Effector memory CD8-positive, alpha-beta T cell (primary cell): ENCODE results near the gene PKP3.
"Not testable (repeated sequence)": the region's sequence is repeated elsewhere in the genome, so short reads cannot be mapped to it uniquely, and the experiment has no call there.

Experiments
- ATAC-seq: fragments of 150-1000 bp; cut with Tn5 transposase; replicated peaks from 2 replicates; pipeline ENCODE4 v1.10.0; 2021; ENCODE audit warnings: mild to moderate bottlenecking, moderate library complexity
- DNase-seq, 3 experiments: peaks; one replicate each; pipeline ENCODE4 v3.0.0; 2021
- H3K27ac Mint-ChIP-seq, 2 donors: one replicate each; pipeline ENCODE4 v1.8.0; 2022; ENCODE audit warnings: mild to moderate bottlenecking in 2 of 2, mixed read lengths in 2 of 2, moderate library complexity in 2 of 2
- H3K27me3 Mint-ChIP-seq, 2 donors: one replicate each; pipeline ENCODE4 v1.8.0; 2022; ENCODE audit warnings: mixed read lengths in 2 of 2
- H3K36me3 Mint-ChIP-seq: one replicate; pipeline ENCODE4 v1.8.0; 2022; ENCODE audit warnings: mild to moderate bottlenecking, moderate library complexity, mixed read lengths; ENCODE audit not compliant: insufficient read depth
- H3K4me1 Mint-ChIP-seq, 2 donors: one replicate each; pipeline ENCODE4 v1.8.0; 2022; ENCODE audit warnings: low read depth in 2 of 2, mixed read lengths in 2 of 2
- H3K4me3 Mint-ChIP-seq, 2 donors: one replicate each; pipeline ENCODE4 v1.8.0; 2022; ENCODE audit warnings: mild to moderate bottlenecking in 2 of 2, mixed read lengths in 2 of 2, moderate library complexity in 2 of 2
- H3K9me3 Mint-ChIP-seq, 2 donors: one replicate each; pipeline ENCODE4 v1.8.0; 2022; ENCODE audit warnings: mixed read lengths in 2 of 2

PKP3 gene

GRCh38 chr11:410711-411110 lies 16.7 kb downstream of the PKP3 start:
- H3K9me3 Mint-ChIP-seq, ATAC-seq, H3K27me3 Mint-ChIP-seq, H3K4me3 Mint-ChIP-seq, DNase-seq, H3K27ac Mint-ChIP-seq: not testable (repeated sequence)
- Mint-ChIP-seq H3K36me3 (peaks cover 19% of the 10 kb centered on the region), H3K4me1 (peaks cover 19 to 31% of the 10 kb centered on the region in 2 donors)

- DNase-seq, H3K4me3 Mint-ChIP-seq, H3K9me3 Mint-ChIP-seq, H3K27ac Mint-ChIP-seq, ATAC-seq, H3K27me3 Mint-ChIP-seq: not testable (repeated sequence)
- Mint-ChIP-seq H3K36me3 (peaks cover 21% of the 10 kb centered on the region), H3K4me1 (peaks cover 24 to 38% of the 10 kb centered on the region in 2 donors)
These were observed 17.5 kb downstream of the PKP3 start for GRCh38 chr11:411520-411919.

GRCh38 chr11:412641-413119 lies 18.7 kb downstream of the PKP3 start:
- Mint-ChIP-seq H3K9me3 (no peaks in the 10 kb centered on the region), H3K4me1 (peaks cover 24 to 36% of the 10 kb centered on the region in 2 donors), H3K36me3 (peaks cover 19% of the 10 kb centered on the region), H3K27me3 (no peaks in the 10 kb centered on the region), H3K4me3 (peak overlapping the region; percentile 95 to 98), H3K27ac (peak overlapping the region in 1 of 2 donors; percentile 88)
- DNase-seq = no peak
- ATAC-seq = no peak

- H3K27ac Mint-ChIP-seq = peak overlapping the region in 1 of 2 donors; percentile 88
- no peaks in the 10 kb centered on the region for H3K27me3 Mint-ChIP-seq
- DNase-seq = no peak
- peaks cover 25 to 37% of the 10 kb centered on the region in 2 donors for H3K4me1 Mint-ChIP-seq
- no peaks in the 10 kb centered on the region for H3K9me3 Mint-ChIP-seq
- ATAC-seq = no peak
- H3K4me3 Mint-ChIP-seq = peak overlapping the region; percentile 95 to 98
- H3K36me3 Mint-ChIP-seq = peaks cover 16% of the 10 kb centered on the region
These were observed 19.4 kb downstream of the PKP3 start for GRCh38 chr11:413120-414081.

GRCh38 chr11:414318-414857 lies 20.4 kb downstream of the PKP3 start:
- Mint-ChIP-seq H3K27ac (peak overlapping the region; percentile 50 to 76), H3K27me3 (no peaks in the 10 kb centered on the region), H3K4me3 (peak overlapping the region; percentile 95 to 98), H3K4me1 (peaks cover 27 to 37% of the 10 kb centered on the region in 2 donors), H3K36me3 (peaks cover 16% of the 10 kb centered on the region), H3K9me3 (no peaks in the 10 kb centered on the region)
- peak; percentile 27 for ATAC-seq
- no peak for DNase-seq

GRCh38 chr11:415640-416041 lies 21.6 kb downstream of the PKP3 start:
- H3K4me3 Mint-ChIP-seq = peak overlapping the region; percentile 95 to 98
- no peak for ATAC-seq
- H3K36me3 Mint-ChIP-seq = peaks cover 16% of the 10 kb centered on the region
- peaks cover 27 to 32% of the 10 kb centered on the region in 2 donors for H3K4me1 Mint-ChIP-seq
- peak in 1 of 3 experiments; percentile 3 for DNase-seq
- peak overlapping the region; percentile 50 to 76 for H3K27ac Mint-ChIP-seq
- no peaks in the 10 kb centered on the region for H3K9me3 Mint-ChIP-seq
- H3K27me3 Mint-ChIP-seq = no peaks in the 10 kb centered on the region

- no peak for DNase-seq
- H3K36me3 Mint-ChIP-seq = peaks cover 16% of the 10 kb centered on the region
- peak overlapping the region; percentile 50 to 76 for H3K27ac Mint-ChIP-seq
These were observed 22.2 kb downstream of the PKP3 start for GRCh38 chr11:416051-416756.

GRCh38 chr11:416757-417621 lies 23.0 kb downstream of the PKP3 start:
- peak; percentile 36 for ATAC-seq
- Mint-ChIP-seq H3K36me3 (peaks cover 16% of the 10 kb centered on the region), H3K27me3 (no peaks in the 10 kb centered on the region), H3K4me1 (peaks cover 27 to 32% of the 10 kb centered on the region in 2 donors), H3K27ac (peak overlapping the region; percentile 71 to 76), H3K9me3 (no peaks in the 10 kb centered on the region), H3K4me3 (peak overlapping the region; percentile 95 to 98)
- DNase-seq = peak in 2 of 3 experiments; percentile 40 to 41

More at GRCh38 chr11:416051-416756, 22.2 kb downstream of the PKP3 start:
- Mint-ChIP-seq H3K4me3 (peak overlapping the region; percentile 95 to 98), H3K9me3 (no peaks in the 10 kb centered on the region), H3K4me1 (peaks cover 27 to 32% of the 10 kb centered on the region in 2 donors), H3K27me3 (no peaks in the 10 kb centered on the region)
- no peak for ATAC-seq

- Mint-ChIP-seq H3K4me1 (peaks cover 25 to 32% of the 10 kb centered on the region in 2 donors), H3K27me3 (no peaks in the 10 kb centered on the region), H3K4me3 (peak overlapping the region; percentile 80), H3K27ac (peak overlapping the region in 1 of 2 donors; percentile 71), H3K36me3 (peaks cover 16% of the 10 kb centered on the region), H3K9me3 (no peaks in the 10 kb centered on the region)
- ATAC-seq (no peak), DNase-seq (peak in 1 of 3 experiments; percentile 1)
These were observed 23.8 kb downstream of the PKP3 start for GRCh38 chr11:417652-418342.

GRCh38 chr11:418343-419247 lies 24.6 kb downstream of the PKP3 start:
- Mint-ChIP-seq H3K27ac (peak overlapping the region in 1 of 2 donors; percentile 71), H3K4me3 (peak overlapping the region in 1 of 2 donors; percentile 80), H3K36me3 (peaks cover 16% of the 10 kb centered on the region), H3K27me3 (no peaks in the 10 kb centered on the region), H3K4me1 (peaks cover 17 to 26% of the 10 kb centered on the region in 2 donors), H3K9me3 (no peaks in the 10 kb centered on the region)
- no peak for ATAC-seq
- DNase-seq = no peak

GRCh38 chr11:419248-420005 lies 25.4 kb downstream of the PKP3 start:
- no peak overlapping the region for H3K27ac Mint-ChIP-seq
- no peak for ATAC-seq
- H3K4me3 Mint-ChIP-seq = no peak overlapping the region
- H3K4me1 Mint-ChIP-seq = peaks cover 13 to 23% of the 10 kb centered on the region in 2 donors
- peaks cover 0 to 1% of the 10 kb centered on the region in 2 donors for H3K9me3 Mint-ChIP-seq
- DNase-seq = no peak
- no peaks in the 10 kb centered on the region for H3K27me3 Mint-ChIP-seq
- H3K36me3 Mint-ChIP-seq = peaks cover 17% of the 10 kb centered on the region
